GM19452 (cell line): ENCODE data around the gene MFAP3L.
A peak's percentile ranks its signal among the peaks of the same experiment; 100 is the strongest.

Experiments used
- ATAC-seq: cut with Tn5 transposase; IDR thresholded peaks from one replicate; pipeline ENCODE4 v1.9.1; 2021; ENCODE audit not compliant: unreplicated experiment

MFAP3L gene

GRCh38 chr4:170025523-170026252 is 507 bp downstream of the MFAP3L start:
- no peak for ATAC-seq

GRCh38 chr4:170022211-170022610 is 4.0 kb downstream of the MFAP3L start:
- ATAC-seq: no peak

- ATAC-seq: no peak
Measured at GRCh38 chr4:170017252-170017651, 8.9 kb downstream of the MFAP3L start.

- no peak for ATAC-seq
Measured at GRCh38 chr4:170015285-170015684, 10.9 kb downstream of the MFAP3L start.

- no peak for ATAC-seq
Measured at GRCh38 chr4:170014359-170015011, 11.7 kb downstream of the MFAP3L start.

- no peak for ATAC-seq
Measured at GRCh38 chr4:170012629-170012958, 13.6 kb downstream of the MFAP3L start.

GRCh38 chr4:170011921-170012628 is 14.1 kb downstream of the MFAP3L start:
- no peak for ATAC-seq

- ATAC-seq: no peak
Measured at GRCh38 chr4:170009291-170009690, 16.9 kb downstream of the MFAP3L start.

GRCh38 chr4:170008801-170009200 is 17.4 kb downstream of the MFAP3L start:
- ATAC-seq: no peak

GRCh38 chr4:170008371-170008770 is 17.8 kb downstream of the MFAP3L start:
- peak; percentile 49 for ATAC-seq

- ATAC-seq: no peak
Measured at GRCh38 chr4:170007113-170007512, 19.1 kb downstream of the MFAP3L start.

GRCh38 chr4:170005472-170005871 is 20.7 kb downstream of the MFAP3L start:
- ATAC-seq: no peak

GRCh38 chr4:170004651-170005295 is 21.4 kb downstream of the MFAP3L start:
- no peak for ATAC-seq

GRCh38 chr4:170003071-170004070 is 22.8 kb downstream of the MFAP3L start:
- ATAC-seq: no peak

GRCh38 chr4:170001745-170002267 is 24.4 kb downstream of the MFAP3L start:
- ATAC-seq: no peak

GRCh38 chr4:170001011-170001744 is 25.0 kb downstream of the MFAP3L start:
- ATAC-seq: no peak

GRCh38 chr4:169999923-170000322 is 26.3 kb downstream of the MFAP3L start:
- ATAC-seq: no peak

- no peak for ATAC-seq
Measured at GRCh38 chr4:169998981-169999380, 27.2 kb downstream of the MFAP3L start.
